ENCODE data around the gene WFDC13.
"Not testable (repeated sequence)": the region's sequence is repeated elsewhere in the genome, so short reads cannot be mapped to it uniquely, and the experiment has no call there.

Gene WFDC13

GRCh38 chr20:45701873-45702272, at the start of gene WFDC13:
Gene WFDC13 (plus strand): TSS chr20:45702038. CDS start chr20:45702124, 86 bp downstream.
- no peak for DNase-seq

DNA sequence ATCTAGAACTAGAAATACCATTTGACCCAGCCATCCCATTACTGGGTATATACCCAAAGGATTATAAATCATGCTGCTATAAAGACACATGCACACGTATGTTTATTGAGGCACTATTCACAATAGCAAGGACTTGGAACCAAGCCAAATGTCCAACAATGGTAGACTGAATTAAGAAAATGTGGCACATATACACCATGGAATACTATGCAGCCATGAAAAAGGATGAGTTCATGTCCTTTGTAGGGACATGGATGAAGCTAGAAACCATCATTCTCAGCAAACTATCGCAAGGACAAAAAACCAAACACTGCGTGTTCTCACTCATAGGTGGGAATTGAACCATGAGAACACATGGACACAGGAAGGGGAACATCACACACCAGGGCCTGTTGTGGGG, 44.8 kb upstream of the WFDC13 start:
- DNase-seq: not testable (repeated sequence)

DNA sequence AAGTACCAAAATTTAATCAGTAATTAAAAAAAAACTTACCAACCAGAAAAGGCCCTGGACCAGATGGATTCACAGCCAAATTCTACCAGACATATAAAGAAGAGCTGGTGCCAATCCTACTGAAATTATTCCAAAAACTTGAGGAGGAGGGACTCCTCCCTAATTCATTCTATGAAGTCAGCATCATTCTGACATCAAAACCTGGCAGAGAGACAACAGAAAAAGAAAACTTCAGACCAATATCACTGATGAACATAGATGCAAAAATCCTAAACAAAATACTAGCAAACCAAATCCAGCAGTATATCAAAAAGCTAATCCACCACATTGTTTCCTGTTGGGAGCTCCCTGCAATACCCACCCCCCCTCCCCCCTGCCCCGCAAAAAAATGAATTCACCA, 31.7 kb upstream of the WFDC13 start, which contains the start of gene WFDC11:
WFDC11 (minus strand) TSS at position 101 of the 400 bp plus-strand sequence. CDS start 19,639 bp downstream, outside the sequence.
- no peak for DNase-seq

GRCh38 chr20:45672765-45673164, 29.1 kb upstream of the WFDC13 start:
- no peak for DNase-seq

DNA sequence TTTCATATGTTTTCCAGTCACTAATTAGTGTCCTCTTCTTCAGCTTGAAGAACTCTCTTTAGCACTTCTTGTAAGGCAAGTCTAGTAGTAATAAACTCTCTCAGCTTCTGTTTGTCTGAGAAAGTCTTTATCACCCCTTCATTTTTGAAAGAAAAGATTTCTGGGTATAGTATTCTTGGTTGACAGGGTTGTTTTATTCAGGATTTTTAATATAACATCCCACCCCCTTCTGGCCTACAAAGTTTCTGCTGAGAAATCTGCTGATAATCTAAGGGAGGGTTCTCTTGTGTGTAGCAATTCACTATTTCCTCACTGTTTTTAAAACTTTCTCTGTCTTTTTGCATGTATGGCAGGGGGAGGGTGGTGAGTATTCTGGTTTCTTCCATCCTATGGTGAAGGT, 22.2 kb upstream of the WFDC13 start:
- DNase-seq: no peak

- no peak for DNase-seq
Measured at GRCh38 chr20:45685896-45686295, 15.9 kb upstream of the WFDC13 start.

- not testable (repeated sequence) for DNase-seq
Measured at GRCh38 chr20:45693346-45693745, 8.5 kb upstream of the WFDC13 start.

DNA sequence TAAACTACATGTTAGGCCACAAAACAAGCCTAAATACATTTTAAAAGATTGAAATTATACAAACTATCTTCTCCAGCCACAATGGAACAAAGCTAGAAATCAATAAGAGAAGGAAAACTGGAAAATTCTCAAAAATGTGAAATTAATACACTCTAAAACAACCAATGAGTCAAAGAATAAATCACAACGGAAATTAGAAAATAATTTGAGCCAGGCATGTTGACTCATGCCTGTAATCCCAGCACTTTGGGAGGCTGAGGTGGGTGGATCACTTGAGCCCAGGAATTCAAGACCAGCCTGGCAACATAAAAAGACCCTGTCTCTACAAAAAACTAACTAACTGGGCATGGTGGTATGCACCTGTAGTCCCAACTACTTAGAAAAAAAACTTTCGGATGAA, 6.3 kb upstream of the WFDC13 start:
- DNase-seq: no peak

DNA sequence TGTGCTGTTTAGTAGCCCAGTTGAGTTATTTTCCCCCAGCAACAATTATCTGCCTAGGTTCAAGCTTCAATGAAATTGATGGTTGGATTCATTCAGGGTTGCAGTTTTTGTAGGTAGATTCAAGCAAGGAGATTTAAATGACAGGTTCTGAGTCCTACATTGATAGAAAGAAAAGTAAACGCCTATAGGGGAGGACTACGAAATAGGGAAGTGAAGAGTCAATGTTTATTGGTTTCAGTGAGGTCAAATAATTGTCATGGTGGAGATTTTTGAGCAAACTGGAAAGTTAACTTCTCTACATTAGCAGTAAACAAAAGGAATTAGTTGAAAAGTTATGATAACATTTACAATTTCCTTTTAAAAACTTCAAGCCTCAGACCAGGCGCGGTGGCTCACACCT, 734 bp upstream of the WFDC13 start:
- DNase-seq: no peak

GRCh38 chr20:45704969-45705637, 3.3 kb downstream of the WFDC13 start, which contains the start of gene WFDC10B:
Gene WFDC10B (minus strand): TSS chr20:45705019. CDS start chr20:45685992, 19,027 bp downstream.
- DNase-seq: no peak

DNA sequence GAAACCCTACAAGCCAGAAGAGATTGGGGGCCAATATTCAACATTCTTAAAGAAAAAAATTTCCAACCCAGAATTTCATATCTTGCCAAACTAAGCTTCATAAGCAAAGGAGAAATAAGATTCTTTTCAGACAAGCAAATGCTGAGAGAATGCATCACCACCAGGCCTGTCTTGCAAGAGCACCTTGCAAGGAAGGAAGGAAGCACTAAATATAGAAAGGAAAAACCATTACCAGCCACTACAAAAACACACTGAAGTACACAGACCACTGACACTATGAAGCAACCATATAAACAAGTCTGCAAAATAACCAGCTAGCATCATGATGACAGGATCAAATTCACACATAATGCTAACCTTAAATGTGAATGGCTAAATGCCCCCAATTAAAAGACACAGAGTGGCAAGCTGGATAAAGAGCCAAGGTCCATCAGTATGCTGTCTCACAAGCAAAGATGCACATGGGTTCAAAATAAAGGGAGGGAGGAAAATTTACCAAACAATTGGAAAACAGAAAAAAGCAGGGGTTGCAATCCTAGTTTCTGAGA, 14.4 kb downstream of the WFDC13 start:
- DNase-seq: not testable (repeated sequence)

- no peak for DNase-seq
Measured at GRCh38 chr20:45722047-45722446, 20.2 kb downstream of the WFDC13 start, which contains the start of gene SPINT4. Gene SPINT4 (plus strand): TSS chr20:45722347. CDS start chr20:45722368, 21 bp downstream.

DNA sequence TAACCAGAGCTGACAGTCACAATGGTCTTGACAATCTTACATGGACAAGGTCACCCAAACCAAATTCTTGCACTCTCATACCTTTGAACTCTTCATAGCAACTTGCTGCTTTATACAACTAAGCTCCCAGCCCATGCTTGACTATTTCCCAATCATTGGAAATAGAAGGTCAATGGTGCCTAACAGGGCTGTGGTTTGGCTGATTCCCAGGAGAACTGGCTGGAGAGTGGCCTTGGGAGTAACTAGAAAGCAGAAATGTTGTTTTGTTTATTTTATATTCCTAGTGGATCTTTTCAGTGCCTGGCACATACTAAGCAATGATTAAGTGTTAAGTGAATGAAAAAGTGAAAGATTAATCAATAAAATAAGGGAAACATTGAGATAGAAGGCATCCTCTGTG, 23.3 kb downstream of the WFDC13 start:
- no peak for DNase-seq

DNA sequence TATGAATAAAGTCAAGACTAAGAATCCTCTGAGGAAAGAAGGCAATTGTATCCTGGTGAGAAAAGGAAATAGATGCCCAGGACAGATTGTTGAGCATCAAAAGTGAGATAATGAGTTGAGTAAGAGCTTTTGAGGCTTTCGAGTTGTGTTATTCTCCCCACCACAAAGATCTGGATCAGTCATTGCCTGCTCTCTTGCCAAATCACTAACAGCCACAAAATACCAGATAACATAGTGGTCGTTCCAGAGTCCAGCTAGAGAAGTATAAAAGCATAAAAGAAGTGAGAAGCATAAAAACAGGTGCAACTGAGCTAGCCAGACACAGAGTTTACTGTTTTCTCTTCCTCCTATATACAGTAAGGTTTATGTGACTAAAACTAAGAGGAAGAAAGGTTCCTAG, 25.2 kb downstream of the WFDC13 start:
- DNase-seq: peak; percentile 9

DNA sequence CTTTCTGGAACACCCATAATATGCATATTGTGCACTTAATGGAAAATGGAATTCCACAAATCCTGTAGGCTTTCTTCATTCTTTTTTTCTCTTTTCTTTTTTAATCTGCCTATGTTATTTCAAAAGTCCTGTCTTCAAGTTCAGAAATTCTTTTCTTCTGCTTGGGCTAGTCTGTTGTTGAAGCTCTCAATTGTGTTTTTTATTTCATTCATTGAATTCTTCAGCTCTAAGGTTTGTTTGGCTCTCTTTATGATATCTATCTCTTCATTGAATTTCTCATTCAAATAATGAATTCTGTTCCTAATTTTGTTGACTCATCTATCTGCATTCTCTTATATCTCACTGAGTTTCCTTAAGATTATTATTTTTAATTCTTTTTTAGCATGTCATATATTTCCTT, 30.4 kb downstream of the WFDC13 start:
- DNase-seq: no peak

DNA sequence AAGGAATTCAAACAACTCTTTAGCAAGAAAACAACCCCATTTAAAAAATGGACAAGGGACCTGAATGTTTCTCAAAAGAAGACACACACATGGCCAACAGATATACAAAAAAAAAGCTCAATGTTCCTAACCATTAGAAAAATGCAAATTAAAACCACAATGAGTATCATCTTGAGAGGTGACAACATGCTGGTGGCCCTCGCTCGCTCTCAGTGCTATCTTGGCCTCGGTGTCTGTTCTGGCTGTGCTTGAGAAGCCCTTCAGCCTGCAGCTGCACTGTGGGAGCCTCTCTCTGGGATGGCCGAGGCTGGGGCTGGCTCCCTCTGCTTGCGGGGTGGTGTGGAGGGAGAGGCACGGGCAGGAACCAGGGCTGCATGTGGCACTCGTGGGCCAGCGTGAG, 33.7 kb downstream of the WFDC13 start:
- DNase-seq: no peak

DNA sequence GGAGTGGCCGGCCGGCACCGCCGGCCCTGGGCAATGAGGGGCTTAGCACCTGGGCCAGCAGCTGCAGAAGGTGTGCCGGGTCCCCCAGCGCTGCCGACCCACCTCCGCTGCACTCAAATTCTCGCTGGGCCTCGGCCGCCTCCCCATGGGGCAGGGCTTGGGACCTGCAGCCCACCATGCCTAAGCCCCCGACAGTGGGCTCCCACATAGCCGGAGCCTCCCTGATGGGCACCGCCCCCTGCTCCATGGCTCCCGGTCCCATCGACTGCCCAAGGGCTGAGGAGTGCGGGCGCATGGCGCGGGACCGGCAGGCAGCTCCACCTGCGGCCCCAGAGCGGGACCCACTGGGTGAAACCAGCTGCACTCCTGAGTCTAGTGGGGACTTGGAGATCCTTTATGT, 34.1 kb downstream of the WFDC13 start:
- no peak for DNase-seq

DNA sequence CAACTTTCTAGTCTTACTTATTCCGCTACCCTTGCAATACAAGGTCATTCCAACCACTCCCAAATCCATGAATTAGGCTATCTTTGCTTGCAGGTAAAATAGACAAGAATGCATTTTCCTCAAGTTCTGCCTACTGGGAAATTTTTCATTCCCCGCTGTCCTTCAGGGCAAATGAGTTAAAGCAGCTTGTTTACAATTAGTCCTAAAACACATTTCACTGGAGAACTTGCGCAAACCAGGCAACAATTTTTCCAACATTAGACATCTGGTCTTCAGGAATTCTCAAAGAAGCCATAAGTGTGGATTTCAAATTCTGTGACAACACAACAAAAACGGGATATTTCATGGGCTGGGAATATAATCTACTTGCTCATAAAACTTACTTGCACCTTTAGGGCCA, 40.8 kb downstream of the WFDC13 start:
- DNase-seq: no peak

DNA sequence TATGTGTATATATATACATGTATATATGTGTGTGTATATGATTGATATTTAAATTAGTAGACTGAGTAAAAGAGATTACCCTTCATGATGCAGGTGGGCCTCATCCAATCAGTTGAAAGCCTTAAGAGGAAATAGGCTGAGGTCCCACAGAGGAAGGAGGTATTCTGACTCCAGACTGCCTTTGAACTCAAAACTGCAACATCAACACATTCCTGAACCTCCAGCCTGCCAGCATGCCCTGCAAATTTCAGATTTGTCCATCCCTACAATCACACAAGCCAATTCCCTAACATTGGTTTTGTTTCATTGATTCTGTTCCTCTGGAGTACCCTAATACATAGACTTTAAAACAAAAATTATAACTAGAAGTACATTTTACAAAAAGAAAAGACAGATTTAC, 43.2 kb downstream of the WFDC13 start:
- DNase-seq: no peak

DNA sequence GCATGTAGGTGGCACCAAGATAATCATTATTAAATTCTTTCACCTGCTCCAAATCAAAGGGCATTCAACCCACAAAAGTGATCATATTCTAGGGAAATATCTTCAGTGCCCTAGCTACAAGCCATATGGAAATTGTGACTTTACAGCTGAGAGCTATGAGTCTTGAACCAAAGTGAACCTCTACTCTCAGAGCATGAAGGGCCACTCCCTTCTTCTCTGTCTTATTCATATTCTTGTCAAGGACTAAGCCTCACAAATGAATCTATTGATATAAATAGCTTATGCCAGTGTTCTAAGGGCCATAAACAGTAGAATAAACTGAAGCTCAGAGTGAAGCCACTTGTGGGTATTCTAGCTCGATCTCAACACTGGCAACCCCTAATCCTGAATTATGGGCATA, 49.9 kb downstream of the WFDC13 start:
- DNase-seq: no peak

GRCh38 chr20:45752746-45753145, 50.9 kb downstream of the WFDC13 start:
- no peak for DNase-seq

DNA sequence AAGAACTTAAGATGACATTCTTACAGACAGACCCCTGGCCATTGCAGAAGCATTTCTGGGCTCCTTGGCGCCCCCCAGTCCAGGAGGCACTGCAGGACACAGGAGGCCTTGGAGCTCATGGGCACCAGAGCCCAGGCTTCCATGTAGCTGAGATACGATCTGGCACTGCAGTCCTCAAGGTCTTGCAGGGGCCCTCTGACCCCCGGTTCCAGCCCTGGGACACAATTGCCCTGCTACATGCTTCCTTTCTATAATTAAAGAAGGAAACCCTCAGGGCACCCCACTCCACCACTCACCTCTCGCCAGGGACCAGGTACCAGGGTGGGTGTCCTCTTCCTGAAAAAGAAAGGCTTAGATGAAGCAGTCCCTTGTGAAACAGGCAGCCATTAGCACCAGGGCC, 56.3 kb downstream of the WFDC13 start:
- DNase-seq: no peak

Measured in hematopoietic multipotent progenitor cell treated with erythropoietin and hydrocortisone succinate and interleukin-3 and kit ligand, for 8 days (in vitro differentiated cells).